T-helper 2 cell (primary cell): ENCODE measurements around the gene MSL3B.

Experiments used
- DNase-seq, 5 experiments: peaks; one replicate each; pipeline versions ENCODE4 v3.0.0 to v3.0.0-alpha.2; 2012 to 2022

The MSL3B gene

GRCh38 chr2:233852056-233852455 lies 16.1 kb downstream of the MSL3B start:
- DNase-seq: no peak

GRCh38 chr2:233851169-233851568 lies 17.0 kb downstream of the MSL3B start:
- DNase-seq: no peak

DNA sequence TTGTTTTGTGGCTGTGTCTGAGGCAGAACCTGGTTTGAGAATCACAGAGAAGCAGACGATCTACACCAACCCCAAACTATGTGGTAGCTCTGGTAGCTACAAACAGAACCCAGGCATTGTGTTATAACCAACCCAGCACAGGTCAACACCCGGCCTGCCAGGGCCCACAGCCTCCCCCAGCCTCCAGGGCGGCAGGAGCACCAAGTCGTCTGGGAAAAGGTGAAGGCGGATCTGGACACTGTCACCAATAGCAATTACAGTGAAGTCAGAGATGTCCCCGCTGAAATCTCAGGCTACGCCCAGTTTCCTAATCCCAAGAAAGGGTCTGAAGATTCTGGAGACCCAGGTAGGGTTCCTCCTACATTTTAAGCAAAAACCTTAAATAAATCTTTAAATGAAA lies 17.4 kb downstream of the MSL3B start:
- DNase-seq: no peak

DNA sequence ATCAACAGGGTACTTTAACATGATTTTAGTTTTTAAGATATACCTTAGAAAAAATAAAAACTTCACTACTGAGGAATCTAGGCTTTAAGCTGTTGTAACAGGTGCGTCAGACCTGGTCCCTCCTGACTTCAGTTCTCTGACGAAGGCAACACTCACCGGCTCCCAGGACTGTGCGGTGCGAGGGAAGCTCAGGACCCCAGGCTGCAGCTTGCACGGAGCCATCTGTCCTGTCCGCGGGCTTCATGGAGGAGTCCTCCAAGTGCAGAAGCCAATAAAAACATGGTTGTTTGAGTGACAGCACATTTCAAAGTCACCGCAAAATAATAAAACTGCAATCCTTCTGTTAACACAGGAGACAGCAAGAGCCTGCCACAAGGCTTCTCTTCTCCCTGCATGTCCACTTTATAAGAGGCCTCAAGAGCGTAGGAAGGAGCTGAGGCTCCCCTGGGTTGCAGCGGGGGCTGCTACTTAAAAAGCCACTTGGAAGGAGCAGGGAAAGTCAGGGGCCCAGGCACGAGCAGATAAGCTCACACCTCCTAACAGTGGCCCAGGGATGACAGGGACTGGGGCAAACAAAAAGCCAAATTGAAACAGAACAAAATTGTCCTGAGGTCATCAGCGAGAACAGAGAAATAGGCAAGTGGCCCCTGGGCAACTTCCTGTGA lies 18.4 kb downstream of the MSL3B start:
- no peak for DNase-seq

GRCh38 chr2:233848276-233848675 lies 19.9 kb downstream of the MSL3B start:
- no peak for DNase-seq

- no peak for DNase-seq
Measured at GRCh38 chr2:233847248-233847898, 20.8 kb downstream of the MSL3B start.

GRCh38 chr2:233846387-233847247 lies 21.6 kb downstream of the MSL3B start:
- no peak for DNase-seq

DNA sequence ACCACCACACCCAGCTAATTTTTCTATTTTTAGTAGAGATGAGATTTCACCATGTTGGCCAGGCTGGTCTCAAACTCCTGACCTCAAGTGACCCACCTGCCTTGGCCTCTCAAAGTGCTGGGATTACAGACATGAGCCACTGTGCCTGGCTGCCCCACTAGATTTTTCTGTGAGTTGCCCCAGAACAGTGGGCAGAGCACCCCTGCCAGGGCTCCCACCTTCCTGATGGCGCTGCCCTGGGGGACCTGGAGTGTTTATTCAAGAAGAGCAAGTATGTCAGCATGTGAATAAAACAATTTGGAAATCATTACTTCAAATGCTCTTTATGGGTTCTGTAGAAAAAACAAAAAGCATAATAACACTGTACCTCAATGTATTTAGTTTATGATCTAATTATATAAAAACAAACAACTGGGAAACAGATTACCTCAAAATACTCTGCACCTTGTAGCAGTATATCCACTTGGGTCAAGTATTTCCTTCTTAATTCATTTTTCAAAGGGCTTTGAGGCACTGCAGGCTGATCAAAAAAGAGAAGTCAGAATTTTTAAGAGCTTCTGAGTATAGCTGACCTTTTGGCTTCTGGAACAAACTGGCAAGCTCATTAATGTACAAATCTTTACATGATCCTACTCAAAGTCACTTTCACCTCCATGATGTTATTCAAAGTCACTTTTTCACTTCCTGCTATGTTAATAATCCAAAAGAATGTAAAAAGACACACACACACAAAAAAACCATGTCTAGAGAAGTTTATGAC lies 22.7 kb downstream of the MSL3B start:
- no peak for DNase-seq

DNA sequence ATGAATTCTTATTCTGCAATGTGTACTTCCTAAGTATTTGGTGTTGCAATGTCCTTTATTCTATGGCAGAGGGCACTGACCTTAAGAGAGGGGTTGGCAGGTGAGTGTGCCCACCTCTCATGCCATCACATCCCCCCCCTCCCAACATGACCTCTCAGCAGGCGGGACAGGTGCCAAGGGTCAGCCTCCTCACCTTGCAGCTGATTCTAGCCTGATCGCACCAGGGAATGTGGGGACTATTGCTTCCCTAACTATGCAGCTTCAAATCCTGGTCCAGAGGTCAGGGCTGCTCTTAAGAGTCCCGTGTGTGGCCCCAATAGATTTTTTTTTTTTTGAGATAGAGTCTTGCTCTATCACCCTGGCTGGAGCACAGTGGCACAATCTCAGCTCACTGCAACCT lies 23.4 kb downstream of the MSL3B start:
- DNase-seq: no peak

- no peak for DNase-seq
Measured at GRCh38 chr2:233844064-233844807, 23.9 kb downstream of the MSL3B start.

DNA sequence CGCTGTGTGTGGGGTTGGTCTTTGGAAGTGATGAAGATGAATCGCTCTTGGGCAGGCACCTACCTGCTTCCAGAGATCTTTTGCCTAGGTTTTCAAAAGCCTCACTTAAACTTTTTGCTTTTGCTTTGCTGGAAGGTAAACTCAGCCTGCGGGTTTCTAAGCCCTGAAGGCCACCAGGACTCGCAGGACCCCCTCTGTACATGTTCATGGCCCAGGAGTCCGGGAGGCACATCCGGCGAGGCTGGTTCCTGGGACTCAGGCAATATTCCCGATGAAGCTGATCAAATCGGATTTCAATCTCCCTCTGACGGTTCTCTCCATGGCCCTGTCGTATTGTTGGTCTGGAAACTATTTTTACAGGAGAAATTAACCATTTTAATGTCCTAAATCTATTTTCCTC lies 27.0 kb downstream of the MSL3B start:
- no peak for DNase-seq

GRCh38 chr2:233840520-233840919 lies 27.7 kb downstream of the MSL3B start:
- DNase-seq: no peak

DNA sequence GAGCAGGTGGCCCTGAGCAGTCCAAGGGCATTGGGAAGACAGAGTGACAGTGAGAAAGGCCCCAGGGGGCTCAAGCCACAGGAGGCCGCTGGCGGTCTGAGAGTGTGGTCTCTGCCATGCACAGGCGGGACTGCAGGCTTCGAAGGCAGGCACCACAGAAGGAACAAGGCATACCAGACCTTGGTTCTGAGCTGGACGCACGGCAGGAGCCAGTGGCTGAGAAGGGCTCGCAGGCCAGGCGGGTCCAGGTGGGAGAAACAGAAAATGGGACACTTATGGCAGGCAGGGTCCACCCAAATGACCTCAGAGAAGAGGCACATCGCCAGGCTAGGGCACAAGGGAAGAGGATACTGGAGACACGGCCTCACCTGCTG lies 28.8 kb downstream of the MSL3B start:
- DNase-seq: no peak

GRCh38 chr2:233838726-233839446 lies 29.3 kb downstream of the MSL3B start:
- no peak for DNase-seq

DNA sequence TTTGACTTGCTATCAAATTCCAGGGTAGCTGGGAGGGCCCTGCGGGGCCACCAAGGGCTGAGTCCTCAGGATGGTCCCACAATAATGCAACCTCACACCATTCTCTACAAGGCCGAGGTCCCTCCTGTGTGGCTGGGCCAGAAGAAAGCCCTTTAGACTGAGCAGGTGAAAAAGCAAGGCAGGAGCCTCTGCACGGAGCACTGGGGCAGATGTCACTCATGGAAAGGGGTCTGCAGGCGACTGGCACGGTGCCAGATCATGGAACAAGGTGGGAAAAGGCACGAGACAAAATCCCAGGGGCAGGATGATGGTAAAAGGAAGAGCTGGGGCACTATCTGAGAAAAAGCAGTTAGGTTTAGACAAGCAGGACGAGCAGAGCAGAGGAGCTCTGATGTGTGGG lies 29.9 kb downstream of the MSL3B start:
- no peak for DNase-seq

GRCh38 chr2:233837694-233838229 lies 30.4 kb downstream of the MSL3B start:
- DNase-seq: no peak

- DNase-seq: no peak
Measured at GRCh38 chr2:233836359-233836758, 31.8 kb downstream of the MSL3B start.

GRCh38 chr2:233835230-233836186 lies 32.7 kb downstream of the MSL3B start:
- no peak for DNase-seq

- DNase-seq: no peak
Measured at GRCh38 chr2:233833345-233833744, 34.8 kb downstream of the MSL3B start.

GRCh38 chr2:233832869-233833311 lies 35.3 kb downstream of the MSL3B start:
- DNase-seq: no peak
